Sigmoid colon (tissue), 7 donors: ENCODE results near the gene JAZF1. TPM values are rescaled to one million over a fixed set of nuclear protein-coding genes. Genes with fewer than 3 reads are reported as not detected.

Experiments used
- DNase-seq: peaks from one replicate; pipeline ENCODE4 v3.0.0-alpha.2; 2019
- H3K27ac ChIP-seq, 4 donors: fragments of 200-600 bp; sonication (generic); one replicate each; pipeline ENCODE4 v1.5.1; 2016 to 2019; ENCODE audit warnings: mild to moderate bottlenecking in 1 of 4
- H3K27me3 ChIP-seq, 3 donors: fragments of 200-600 bp; sonication (generic); one replicate each; pipeline ENCODE4 v1.5.1; 2019; ENCODE audit warnings: mild to moderate bottlenecking in 1 of 3
- H3K36me3 ChIP-seq, 4 donors: fragments of 200-600 bp; sonication (generic); one replicate each; pipeline ENCODE4 v1.5.1; 2016 to 2019
- H3K4me1 ChIP-seq, 4 donors: fragments of 200-600 bp; sonication (generic); one replicate each; pipeline ENCODE4 v1.5.1; 2017 to 2019
- H3K4me3 ChIP-seq, 4 donors: fragments of 200-600 bp; sonication (generic); one replicate each; pipeline ENCODE4 v1.5.1; 2017 to 2019; ENCODE audit warnings: mild to moderate bottlenecking in 2 of 4, moderate library complexity in 1 of 4
- H3K9me3 ChIP-seq, 4 donors: fragments of 200-600 bp in 3 of 4; sonication (generic) in 3 of 4; one replicate each; pipeline versions ENCODE4 v1.5.1 to v1.6.1; 2013 to 2019
- EP300 ChIP-seq, 4 donors: sonication (generic); formaldehyde crosslinking; IDR thresholded peaks; one replicate each; pipeline ENCODE4 v1.6.1; 2017; ENCODE audit warnings: antibody characterized with exemption in 4 of 4
- POLR2A ChIP-seq, 2 donors: fragments of 450-650 bp; IDR thresholded peaks; one replicate each; pipeline ENCODE4 v1.6.1; 2016; ENCODE audit warnings: antibody characterized with exemption in 2 of 2, mild to moderate bottlenecking in 2 of 2, moderate library complexity in 2 of 2
- POLR2AphosphoS5 ChIP-seq, 4 donors: sonication (generic); formaldehyde crosslinking; IDR thresholded peaks; one replicate each; pipeline ENCODE4 v1.6.1; 2017; ENCODE audit warnings: antibody characterized with exemption in 4 of 4
- WGBS, 2 donors: extraction: QIAGEN DNeasy Blood & Tissue Kit; methylation state at CpG; one replicate each; pipeline ENCODE4 v1.1.7; 2013; 5-methylcytosine and 5-hydroxymethylcytosine counted together
- intact Hi-C: fragments of 100-400 bp; cut with DNase I; formaldehyde crosslinking; loops from one replicate; pipeline ENCODE4 v1.15.1; 2023
- polyA plus RNA-seq, 3 donors: library from polyadenylated mRNA; stranded (reverse); fragments of 200-250 nt; gene quantifications; one replicate each; pipeline ENCODE4 v1.2.3, GENCODE V29; 2013
- total RNA-seq, 4 donors: library from RNA; depleted of rRNA; stranded (reverse); fragments of >200 nt; gene quantifications; one replicate each; pipeline ENCODE4 v1.1.0, GENCODE V29; 2016
- TF ChIP-seq, protein P1 (sequence below), 4 experiments: fragments of 450-650 bp in 3 of 4; fragments of 200-600 bp in 1 of 4; IDR thresholded peaks; one replicate each; pipeline ENCODE4 v1.5.1; 2016 to 2019; ENCODE audit warnings: antibody characterized with exemption in 4 of 4, mild to moderate bottlenecking in 3 of 4, moderate library complexity in 2 of 4
- donor health status: healthy with polysubstance abuse.
- donor health status: Bipolar disorder and iron deficiency.
- donor health status: healthy.

Gene JAZF1
- total and polyA plus RNA-seq, 7 donors, result 4.2 to 59.6 (median 46.4) TPM

DNA sequence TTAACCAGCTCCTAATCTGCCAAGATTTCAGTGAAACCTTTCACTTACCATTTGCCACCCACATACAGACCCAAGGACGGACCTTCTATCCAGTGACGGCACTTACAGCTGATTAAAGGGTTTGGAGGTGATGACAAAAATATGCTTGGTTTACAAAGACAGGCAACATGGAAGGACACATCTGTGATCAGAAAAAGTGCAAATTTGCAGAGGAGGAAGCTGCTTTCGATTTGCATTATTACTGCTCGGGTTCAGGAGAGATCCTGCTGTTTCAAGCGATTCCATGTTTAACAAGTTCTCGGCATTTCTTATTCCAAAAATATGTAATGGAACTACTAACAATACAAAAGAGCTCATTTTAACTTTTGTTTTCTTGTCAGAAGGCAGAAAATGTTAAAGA, 109.0 kb downstream of the JAZF1 start:
- Histone ChIP-seq H3K27ac (peak overlapping the region in 3 of 4 donors; percentile 80 to 85 (median 81)), H3K36me3 (no peaks in the 10 kb centered on the region), H3K9me3 (no peaks in the 10 kb centered on the region), H3K27me3 (no peaks in the 10 kb centered on the region), H3K4me1 (peaks cover 0 to 88% (median 59%) of the 10 kb centered on the region in 4 donors), H3K4me3 (no peak overlapping the region)
- 94 to 95% methylated on average over 6 of the region's 6 CpGs for WGBS, 2 donors
- TF ChIP-seq, protein P1, sequence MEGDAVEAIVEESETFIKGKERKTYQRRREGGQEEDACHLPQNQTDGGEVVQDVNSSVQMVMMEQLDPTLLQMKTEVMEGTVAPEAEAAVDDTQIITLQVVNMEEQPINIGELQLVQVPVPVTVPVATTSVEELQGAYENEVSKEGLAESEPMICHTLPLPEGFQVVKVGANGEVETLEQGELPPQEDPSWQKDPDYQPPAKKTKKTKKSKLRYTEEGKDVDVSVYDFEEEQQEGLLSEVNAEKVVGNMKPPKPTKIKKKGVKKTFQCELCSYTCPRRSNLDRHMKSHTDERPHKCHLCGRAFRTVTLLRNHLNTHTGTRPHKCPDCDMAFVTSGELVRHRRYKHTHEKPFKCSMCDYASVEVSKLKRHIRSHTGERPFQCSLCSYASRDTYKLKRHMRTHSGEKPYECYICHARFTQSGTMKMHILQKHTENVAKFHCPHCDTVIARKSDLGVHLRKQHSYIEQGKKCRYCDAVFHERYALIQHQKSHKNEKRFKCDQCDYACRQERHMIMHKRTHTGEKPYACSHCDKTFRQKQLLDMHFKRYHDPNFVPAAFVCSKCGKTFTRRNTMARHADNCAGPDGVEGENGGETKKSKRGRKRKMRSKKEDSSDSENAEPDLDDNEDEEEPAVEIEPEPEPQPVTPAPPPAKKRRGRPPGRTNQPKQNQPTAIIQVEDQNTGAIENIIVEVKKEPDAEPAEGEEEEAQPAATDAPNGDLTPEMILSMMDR (IDR thresholded peaks at IDR 0.05), result no peak
- DNase-seq, result no peak
- intact Hi-C loops, result no loop called here

- Histone ChIP-seq H3K9me3 (no peaks in the 10 kb centered on the region), H3K36me3 (no peaks in the 10 kb centered on the region), H3K4me3 (peak overlapping the region in 1 of 4 donors; percentile 6), H3K27me3 (no peaks in the 10 kb centered on the region), H3K4me1 (peaks cover 0 to 87% (median 61%) of the 10 kb centered on the region in 4 donors), H3K27ac (peak overlapping the region; percentile 76 to 85 (median 80))
- TF ChIP-seq POLR2A (IDR thresholded peaks at IDR 0.05), result no peak
- no peak for TF ChIP-seq POLR2AphosphoS5 (IDR thresholded peaks at IDR 0.05)
- TF ChIP-seq, protein P1 (IDR thresholded peaks at IDR 0.05), result no peak
- TF ChIP-seq EP300 (IDR thresholded peaks at IDR 0.05), result no peak
- intact Hi-C loops, result no loop called here
- DNase-seq, result no peak
- WGBS, 2 donors, result 73 to 85% methylated on average over 9 of the region's 9 CpGs
Measured at GRCh38 chr7:28070297-28071055, 110.1 kb downstream of the JAZF1 start.

GRCh38 chr7:28069807-28070206, 110.8 kb downstream of the JAZF1 start:
- no peaks in the 10 kb centered on the region for H3K27me3 ChIP-seq
- H3K4me3 ChIP-seq, result peak overlapping the region in 1 of 4 donors; percentile 6
- DNase-seq, result peak; percentile 92
- H3K27ac ChIP-seq, result peak overlapping the region; percentile 76 to 85 (median 80)
- WGBS, 2 donors, result 64 to 68% methylated on average over 10 of the region's 10 CpGs
- no peaks in the 10 kb centered on the region for H3K9me3 ChIP-seq
- intact Hi-C loops, result no loop called here
- TF ChIP-seq, protein P1 (IDR thresholded peaks at IDR 0.05), result no peak
- peak; percentile 41 to 63 (median 60) for TF ChIP-seq POLR2AphosphoS5 (IDR thresholded peaks at IDR 0.05)
- no peak for TF ChIP-seq EP300 (IDR thresholded peaks at IDR 0.05)
- no peak for TF ChIP-seq POLR2A (IDR thresholded peaks at IDR 0.05)
- H3K36me3 ChIP-seq, result no peaks in the 10 kb centered on the region
- peaks cover 0 to 87% (median 64%) of the 10 kb centered on the region in 4 donors for H3K4me1 ChIP-seq

DNA sequence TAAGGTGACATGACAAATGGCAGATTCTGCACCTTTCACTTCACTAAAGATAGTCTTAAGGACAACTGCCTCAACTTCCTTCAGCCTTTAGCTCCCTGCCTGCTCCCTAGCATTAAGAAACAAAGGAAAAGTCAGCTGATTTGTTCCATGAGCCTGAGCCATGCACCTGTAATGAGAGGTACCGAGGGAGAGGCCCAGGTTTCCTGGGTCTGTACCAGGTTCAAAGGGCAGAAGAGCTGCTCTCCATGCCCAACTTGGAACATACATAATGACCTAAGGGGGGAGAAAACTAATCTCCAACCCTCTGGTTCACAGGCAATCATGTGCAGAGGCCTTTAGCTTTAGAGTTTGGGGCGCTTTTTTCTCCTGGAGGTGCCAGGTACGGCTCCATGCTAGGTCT, 111.2 kb downstream of the JAZF1 start:
- DNase-seq, result no peak
- H3K36me3 ChIP-seq, result no peaks in the 10 kb centered on the region
- no peaks in the 10 kb centered on the region for H3K9me3 ChIP-seq
- TF ChIP-seq, protein P1 (IDR thresholded peaks at IDR 0.05), result no peak
- TF ChIP-seq POLR2AphosphoS5 (IDR thresholded peaks at IDR 0.05) (no peak), EP300 (IDR thresholded peaks at IDR 0.05) (no peak), POLR2A (IDR thresholded peaks at IDR 0.05) (no peak)
- intact Hi-C loops, result no loop called here
- H3K4me3 ChIP-seq, result peak overlapping the region in 1 of 4 donors; percentile 6
- peaks cover 0 to 87% (median 68%) of the 10 kb centered on the region in 4 donors for H3K4me1 ChIP-seq
- H3K27me3 ChIP-seq, result no peaks in the 10 kb centered on the region
- peak overlapping the region; percentile 76 to 85 (median 80) for H3K27ac ChIP-seq
- 84 to 87% methylated on average over 3 of the region's 3 CpGs for WGBS, 2 donors
